PC-9 (cell line): Measurements from ENCODE around the gene ATXN7L2.

Source experiments
- CTCF ChIP-seq: fragments of 200-600 bp; sonication (generic); conservative IDR thresholded peaks from 2 replicates; pipeline ENCODE4 v1.6.1; 2017; ENCODE audit warnings: mixed run types, antibody characterized with exemption, mild to moderate bottlenecking, moderate library complexity
- EZH2 ChIP-seq: fragments of 200-600 bp; sonication (generic); IDR thresholded peaks from 2 replicates; pipeline ENCODE4 v1.8.0; 2017; ENCODE audit warnings: antibody characterized with exemption, low read depth

- TF ChIP-seq CTCF (no peak), EZH2 (no peak)
Measured at GRCh38 chr1:109513110-109513710, 29.5 kb downstream of the ATXN7L2 start.
